ENCODE measurements around the gene PIK3AP1. TPM values are rescaled to one million over a fixed set of nuclear protein-coding genes. Genes with fewer than 3 reads are reported as not detected.
"Not testable (repeated sequence)": the region's sequence is repeated elsewhere in the genome, so short reads cannot be mapped to it uniquely, and the experiment has no call there.

The PIK3AP1 gene
- total and polyA plus RNA-seq, 2 of the 13 experiments (the other 11 are each of a cell fraction or from before 2014, with no cell fraction given) = 3.6 to 13.8 TPM

DNA sequence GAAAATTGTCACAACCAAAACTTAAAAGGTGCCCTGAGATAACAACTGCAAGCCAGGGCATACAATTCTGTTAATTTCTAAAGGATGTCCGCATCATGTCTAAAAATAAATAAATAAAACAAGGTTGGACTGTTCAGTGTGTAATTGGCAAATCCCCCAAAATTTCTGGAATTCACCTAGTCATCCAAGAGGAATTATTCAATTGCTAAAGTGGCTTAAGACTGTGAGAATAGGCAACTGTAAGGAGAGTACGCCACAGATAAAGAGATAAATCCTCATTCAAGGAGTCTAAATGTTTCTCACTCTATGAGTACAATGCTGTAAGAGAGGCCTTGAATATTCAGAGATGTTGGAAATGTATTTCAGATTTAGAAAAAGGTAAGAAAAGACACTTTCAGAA, 37.2 kb downstream of the PIK3AP1 start:
- POLR2A ChIA-PET = interaction anchor here (1.5 kb wide), 1 partner anchor 10 kb away, joined by 3 read pairs; no protein-coding TSS in a partner anchor
- Histone ChIP-seq H4K20me1 (ENCODE audit: insufficient read depth, low read length) (no peaks in the 10 kb centered on the region), H3K9me3 (ENCODE audit: low read length) (no peaks in the 10 kb centered on the region), H3K4me2 (ENCODE audit: low read depth, low read length) (no peak overlapping the region), H2AFZ (ENCODE audit: low read length) (no peak overlapping the region), H3K4me1 (ENCODE audit: insufficient read depth, low read length) (peaks cover 2% of the 10 kb centered on the region; the same call in 1 of the 2 replicates), H3K27ac (ENCODE audit: extremely low read length, insufficient read depth, low read length) (no peak overlapping the region), H3K36me3 (replicated peaks in 1 of 2; ENCODE audit: control insufficient read depth in 1 of 2, insufficient read depth in 2 of 2, low read length in 2 of 2) (no peaks in the 10 kb centered on the region), H3K27me3 (ENCODE audit: control insufficient read depth in 1 of 2, insufficient read depth in 2 of 2, low read length in 2 of 2) (no peaks in the 10 kb centered on the region), H3K79me2 (ENCODE audit: insufficient read depth, low read length) (no peaks in the 10 kb centered on the region), H3K9ac (ENCODE audit: insufficient read depth, low read depth, low read length) (no peak overlapping the region), H3K4me3 (replicated peaks in 1 of 3; ENCODE audit: insufficient read depth in 1 of 3, low read depth in 2 of 3, low read length in 3 of 3) (no peak overlapping the region)
- no TSS peak for BruUV-seq (replicated peaks)
- CTCF ChIA-PET (ENCODE audit: low intra/inter-chr PET ratio, low total read pairs) = no interaction called here
- FAIRE-seq = no peak
- DNase-seq (ENCODE audit: low spot score) = no peak
- 96% methylated on average over 2 of the region's 2 CpGs for WGBS (ENCODE audit: low lambda C conversion rate)
- TF ChIP-seq, protein P1, sequence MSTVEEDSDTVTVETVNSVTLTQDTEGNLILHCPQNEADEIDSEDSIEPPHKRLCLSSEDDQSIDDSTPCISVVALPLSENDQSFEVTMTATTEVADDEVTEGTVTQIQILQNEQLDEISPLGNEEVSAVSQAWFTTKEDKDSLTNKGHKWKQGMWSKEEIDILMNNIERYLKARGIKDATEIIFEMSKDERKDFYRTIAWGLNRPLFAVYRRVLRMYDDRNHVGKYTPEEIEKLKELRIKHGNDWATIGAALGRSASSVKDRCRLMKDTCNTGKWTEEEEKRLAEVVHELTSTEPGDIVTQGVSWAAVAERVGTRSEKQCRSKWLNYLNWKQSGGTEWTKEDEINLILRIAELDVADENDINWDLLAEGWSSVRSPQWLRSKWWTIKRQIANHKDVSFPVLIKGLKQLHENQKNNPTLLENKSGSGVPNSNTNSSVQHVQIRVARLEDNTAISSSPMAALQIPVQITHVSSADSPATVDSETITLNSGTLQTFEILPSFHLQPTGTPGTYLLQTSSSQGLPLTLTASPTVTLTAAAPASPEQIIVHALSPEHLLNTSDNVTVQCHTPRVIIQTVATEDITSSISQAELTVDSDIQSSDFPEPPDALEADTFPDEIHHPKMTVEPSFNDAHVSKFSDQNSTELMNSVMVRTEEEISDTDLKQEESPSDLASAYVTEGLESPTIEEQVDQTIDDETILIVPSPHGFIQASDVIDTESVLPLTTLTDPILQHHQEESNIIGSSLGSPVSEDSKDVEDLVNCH (CRISPR knock-in tag; IDR thresholded peaks at IDR 0.05) = no peak
- TF ChIP-seq NFE2L1 (CRISPR knock-in tag; IDR thresholded peaks at IDR 0.05; ENCODE audit: borderline replicate concordance) = no peak
- no peak for ATAC-seq
- in situ Hi-C loops (cut with HindIII; ENCODE audit: extremely low pct_ligation_motif_present, low pct_unique_long_range_greater_than_20kb) (no loop called here), intact Hi-C loops (cut with micrococcal nuclease; ENCODE audit: unreplicated experiment) (no loop called here)

DNA sequence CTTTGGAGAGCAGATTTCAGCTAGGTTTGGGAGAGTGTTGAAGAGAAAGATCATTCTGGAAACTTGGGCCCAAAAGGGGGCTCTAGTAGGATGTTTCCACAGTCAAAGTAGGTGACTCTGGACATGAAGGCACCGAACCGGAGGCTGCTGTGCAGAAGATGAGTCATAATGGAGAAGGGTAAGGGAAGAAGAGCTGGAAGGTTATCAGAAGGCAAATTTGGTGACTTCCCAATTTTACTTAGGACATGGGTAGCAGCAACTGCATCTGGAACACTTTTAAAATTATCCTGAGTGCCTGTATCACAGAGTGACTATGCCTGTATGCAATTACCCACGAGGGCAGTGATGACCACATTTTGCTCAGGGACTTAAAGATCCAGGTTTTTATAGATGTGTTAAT, 38.8 kb downstream of the PIK3AP1 start:
- no peak for DNase-seq (ENCODE audit: low spot score)
- H3K27ac ChIP-seq (ENCODE audit: extremely low read length, insufficient read depth, low read length) = no peak overlapping the region
- no peak for FAIRE-seq
- 0 out of 2 replicates have a peak, but pooled peaks have one; percentile 7 for TF ChIP-seq FOSL2 (CRISPR knock-in tag; IDR thresholded peaks at IDR 0.05)
- no peak for TF ChIP-seq NFIC (IDR thresholded peaks at IDR 0.05; ENCODE audit: low read length)
- H3K4me3 ChIP-seq (replicated peaks in 1 of 3; ENCODE audit: insufficient read depth in 1 of 3, low read depth in 2 of 3, low read length in 3 of 3) = no peak overlapping the region
- no peaks in the 10 kb centered on the region for H3K79me2 ChIP-seq (ENCODE audit: insufficient read depth, low read length)
- BruUV-seq (replicated peaks) = no TSS peak
- ChIA-PET CTCF (ENCODE audit: low intra/inter-chr PET ratio, low total read pairs) (no interaction called here), POLR2A (interaction anchor here (1.5 kb wide), 1 partner anchor 8 kb away, joined by 3 read pairs; no protein-coding TSS in a partner anchor)
- H3K9ac ChIP-seq (ENCODE audit: insufficient read depth, low read depth, low read length) = no peak overlapping the region
- H3K9me3 ChIP-seq (ENCODE audit: low read length) = no peaks in the 10 kb centered on the region
- ATAC-seq = no peak
- no peak overlapping the region for H2AFZ ChIP-seq (ENCODE audit: low read length)
- in situ Hi-C loops (cut with HindIII; ENCODE audit: extremely low pct_ligation_motif_present, low pct_unique_long_range_greater_than_20kb) = no loop called here
- no peak overlapping the region for H3K4me2 ChIP-seq (ENCODE audit: low read depth, low read length)
- H3K4me1 ChIP-seq (ENCODE audit: insufficient read depth, low read length) = peaks cover 18% of the 10 kb centered on the region
- H3K36me3 ChIP-seq (replicated peaks in 1 of 2; ENCODE audit: control insufficient read depth in 1 of 2, insufficient read depth in 2 of 2, low read length in 2 of 2) = no peaks in the 10 kb centered on the region
- WGBS (ENCODE audit: low lambda C conversion rate) = 76% methylated on average over 3 of the region's 3 CpGs
- intact Hi-C loops (cut with micrococcal nuclease; ENCODE audit: unreplicated experiment) = no loop called here
- H4K20me1 ChIP-seq (ENCODE audit: insufficient read depth, low read length) = no peaks in the 10 kb centered on the region
- no peaks in the 10 kb centered on the region for H3K27me3 ChIP-seq (ENCODE audit: control insufficient read depth in 1 of 2, insufficient read depth in 2 of 2, low read length in 2 of 2)

DNA sequence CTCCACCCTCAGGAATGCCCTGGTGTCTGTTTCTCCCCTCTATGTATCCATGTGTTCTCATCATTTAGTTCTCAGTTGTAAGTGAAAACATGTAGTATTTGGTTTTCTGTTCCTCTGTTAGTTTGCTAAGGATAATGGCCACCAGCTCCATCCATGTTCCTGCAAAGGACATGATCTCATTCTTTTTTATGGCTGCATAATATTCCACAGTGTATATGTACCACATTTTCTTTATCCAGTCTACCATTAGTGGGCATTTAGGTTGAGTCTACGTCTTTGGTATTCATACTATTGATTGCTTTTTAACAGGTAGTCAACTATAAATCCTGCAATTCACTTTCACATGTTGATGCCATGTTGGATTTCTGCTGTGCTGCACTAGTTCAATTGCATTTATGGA, 39.9 kb downstream of the PIK3AP1 start:
- DNase-seq (ENCODE audit: low spot score); POLR2A ChIA-PET; intact Hi-C loops (cut with micrococcal nuclease; ENCODE audit: unreplicated experiment); H3K27me3 ChIP-seq (ENCODE audit: control insufficient read depth in 1 of 2, insufficient read depth in 2 of 2, low read length in 2 of 2); H3K27ac ChIP-seq (ENCODE audit: extremely low read length, insufficient read depth, low read length); H3K4me2 ChIP-seq (ENCODE audit: low read depth, low read length); H3K4me3 ChIP-seq (replicated peaks in 1 of 3; ENCODE audit: insufficient read depth in 1 of 3, low read depth in 2 of 3, low read length in 3 of 3); ATAC-seq; H3K9me3 ChIP-seq (ENCODE audit: low read length); H3K9ac ChIP-seq (ENCODE audit: insufficient read depth, low read depth, low read length); BruUV-seq (replicated peaks); H2AFZ ChIP-seq (ENCODE audit: low read length); FAIRE-seq; in situ Hi-C loops (cut with HindIII; ENCODE audit: extremely low pct_ligation_motif_present, low pct_unique_long_range_greater_than_20kb); H4K20me1 ChIP-seq (ENCODE audit: insufficient read depth, low read length); H3K36me3 ChIP-seq (replicated peaks in 1 of 2; ENCODE audit: control insufficient read depth in 1 of 2, insufficient read depth in 2 of 2, low read length in 2 of 2); CTCF ChIA-PET (ENCODE audit: low intra/inter-chr PET ratio, low total read pairs); H3K79me2 ChIP-seq (ENCODE audit: insufficient read depth, low read length): not testable (repeated sequence)
- peaks cover 28% of the 10 kb centered on the region for H3K4me1 ChIP-seq (ENCODE audit: insufficient read depth, low read length)
- 88% methylated on average over 1 of the region's 1 CpG for WGBS (ENCODE audit: low lambda C conversion rate)
